D721Med (cell line): ENCODE results near the gene ARHGAP5.

ENCODE experiments used
- DNase-seq: peaks from one replicate; pipeline ENCODE4 v3.0.0; 2011; ENCODE audit warnings: low spot score; ENCODE audit not compliant: insufficient read length
- FAIRE-seq: peaks from 2 replicates; lab custom pipeline; 2011; peaks lifted over from hg19 to GRCh38; lab: Jason Lieb, UNC
- TF ChIP-seq, protein P1 (sequence below): IDR thresholded peaks from 2 replicates; pipeline ENCODE4 v1.5.1; 2012; ENCODE audit warnings: mild to moderate bottlenecking, control low read depth; ENCODE audit not compliant: insufficient read depth; ENCODE audit errors: missing control alignments

ARHGAP5 gene, protein sequence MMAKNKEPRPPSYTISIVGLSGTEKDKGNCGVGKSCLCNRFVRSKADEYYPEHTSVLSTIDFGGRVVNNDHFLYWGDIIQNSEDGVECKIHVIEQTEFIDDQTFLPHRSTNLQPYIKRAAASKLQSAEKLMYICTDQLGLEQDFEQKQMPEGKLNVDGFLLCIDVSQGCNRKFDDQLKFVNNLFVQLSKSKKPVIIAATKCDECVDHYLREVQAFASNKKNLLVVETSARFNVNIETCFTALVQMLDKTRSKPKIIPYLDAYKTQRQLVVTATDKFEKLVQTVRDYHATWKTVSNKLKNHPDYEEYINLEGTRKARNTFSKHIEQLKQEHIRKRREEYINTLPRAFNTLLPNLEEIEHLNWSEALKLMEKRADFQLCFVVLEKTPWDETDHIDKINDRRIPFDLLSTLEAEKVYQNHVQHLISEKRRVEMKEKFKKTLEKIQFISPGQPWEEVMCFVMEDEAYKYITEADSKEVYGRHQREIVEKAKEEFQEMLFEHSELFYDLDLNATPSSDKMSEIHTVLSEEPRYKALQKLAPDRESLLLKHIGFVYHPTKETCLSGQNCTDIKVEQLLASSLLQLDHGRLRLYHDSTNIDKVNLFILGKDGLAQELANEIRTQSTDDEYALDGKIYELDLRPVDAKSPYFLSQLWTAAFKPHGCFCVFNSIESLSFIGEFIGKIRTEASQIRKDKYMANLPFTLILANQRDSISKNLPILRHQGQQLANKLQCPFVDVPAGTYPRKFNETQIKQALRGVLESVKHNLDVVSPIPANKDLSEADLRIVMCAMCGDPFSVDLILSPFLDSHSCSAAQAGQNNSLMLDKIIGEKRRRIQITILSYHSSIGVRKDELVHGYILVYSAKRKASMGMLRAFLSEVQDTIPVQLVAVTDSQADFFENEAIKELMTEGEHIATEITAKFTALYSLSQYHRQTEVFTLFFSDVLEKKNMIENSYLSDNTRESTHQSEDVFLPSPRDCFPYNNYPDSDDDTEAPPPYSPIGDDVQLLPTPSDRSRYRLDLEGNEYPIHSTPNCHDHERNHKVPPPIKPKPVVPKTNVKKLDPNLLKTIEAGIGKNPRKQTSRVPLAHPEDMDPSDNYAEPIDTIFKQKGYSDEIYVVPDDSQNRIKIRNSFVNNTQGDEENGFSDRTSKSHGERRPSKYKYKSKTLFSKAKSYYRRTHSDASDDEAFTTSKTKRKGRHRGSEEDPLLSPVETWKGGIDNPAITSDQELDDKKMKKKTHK (N-terminal part only)

DNA sequence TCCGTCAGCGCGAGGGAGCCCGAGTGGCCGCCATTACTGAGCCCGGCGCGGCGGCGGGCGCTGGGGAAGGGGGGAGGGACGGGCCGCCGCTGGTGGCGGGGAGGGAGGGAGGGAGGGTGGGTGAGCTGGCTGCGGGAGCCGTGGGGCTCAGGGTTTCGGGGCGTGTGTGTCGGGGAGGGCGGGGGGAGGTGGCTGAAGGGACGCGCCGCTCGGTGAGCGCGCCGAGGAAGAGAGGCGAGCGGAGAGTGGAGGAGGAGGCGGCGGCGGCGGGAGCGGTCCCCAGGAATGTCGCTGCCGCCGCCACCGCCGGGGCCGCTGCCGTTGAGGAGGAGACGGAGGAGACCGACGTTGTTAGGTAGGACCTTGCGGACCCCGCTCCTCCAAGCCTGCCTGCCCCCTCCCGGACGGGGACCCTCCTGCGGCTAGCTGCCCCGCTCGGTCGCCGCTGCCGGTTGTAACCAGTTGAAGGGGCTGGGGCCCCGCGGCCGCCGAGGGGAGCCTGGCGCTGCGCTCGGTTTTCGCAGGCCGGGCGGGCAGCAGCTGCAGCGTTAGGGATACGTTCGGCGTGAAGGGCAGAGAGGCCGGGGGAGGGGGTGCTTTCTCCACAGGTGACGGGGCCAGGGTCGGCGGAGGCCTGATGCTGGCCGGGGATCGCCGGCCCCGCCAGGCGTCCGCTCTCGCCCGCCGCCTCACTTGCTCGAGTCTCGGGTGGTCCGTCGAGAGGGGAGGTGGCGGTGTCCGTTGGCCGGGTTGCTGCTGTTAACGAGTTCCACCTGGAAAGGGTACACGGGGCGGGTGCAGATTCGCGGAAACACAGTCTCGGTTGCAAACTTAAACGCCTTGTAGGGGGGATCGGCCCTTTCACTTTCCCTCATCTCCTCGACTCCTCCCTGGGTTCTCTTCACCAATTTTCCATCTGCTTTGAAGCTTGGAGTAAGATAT lies at the start of gene ARHGAP5:
Gene ARHGAP5, plus strand, starts transcription at position 224 of the 942 bp plus-strand sequence. CDS start 13,366 bp downstream, outside the sequence.
- no peak for DNase-seq

DNA sequence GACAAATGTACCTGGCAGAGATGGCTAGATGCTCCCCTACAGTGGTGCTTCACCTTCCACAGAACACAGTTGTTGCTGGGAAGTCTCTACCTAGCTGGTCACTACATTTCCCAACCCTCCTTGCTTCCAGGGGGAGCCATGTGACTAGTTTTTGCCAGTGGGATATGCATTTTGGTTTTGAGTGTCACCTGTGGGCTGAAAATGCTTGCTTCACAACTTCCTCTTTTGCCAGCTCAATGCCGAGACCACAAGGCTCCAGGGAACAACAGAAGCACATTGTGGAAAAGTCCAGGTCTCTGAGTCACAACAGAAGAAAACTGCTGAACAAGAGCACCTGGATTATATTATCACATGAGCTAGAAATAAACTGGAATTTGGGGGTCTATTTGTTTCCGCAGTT lies 48.5 kb upstream of the ARHGAP5 start:
- DNase-seq, result no peak
- TF ChIP-seq, protein P1, sequence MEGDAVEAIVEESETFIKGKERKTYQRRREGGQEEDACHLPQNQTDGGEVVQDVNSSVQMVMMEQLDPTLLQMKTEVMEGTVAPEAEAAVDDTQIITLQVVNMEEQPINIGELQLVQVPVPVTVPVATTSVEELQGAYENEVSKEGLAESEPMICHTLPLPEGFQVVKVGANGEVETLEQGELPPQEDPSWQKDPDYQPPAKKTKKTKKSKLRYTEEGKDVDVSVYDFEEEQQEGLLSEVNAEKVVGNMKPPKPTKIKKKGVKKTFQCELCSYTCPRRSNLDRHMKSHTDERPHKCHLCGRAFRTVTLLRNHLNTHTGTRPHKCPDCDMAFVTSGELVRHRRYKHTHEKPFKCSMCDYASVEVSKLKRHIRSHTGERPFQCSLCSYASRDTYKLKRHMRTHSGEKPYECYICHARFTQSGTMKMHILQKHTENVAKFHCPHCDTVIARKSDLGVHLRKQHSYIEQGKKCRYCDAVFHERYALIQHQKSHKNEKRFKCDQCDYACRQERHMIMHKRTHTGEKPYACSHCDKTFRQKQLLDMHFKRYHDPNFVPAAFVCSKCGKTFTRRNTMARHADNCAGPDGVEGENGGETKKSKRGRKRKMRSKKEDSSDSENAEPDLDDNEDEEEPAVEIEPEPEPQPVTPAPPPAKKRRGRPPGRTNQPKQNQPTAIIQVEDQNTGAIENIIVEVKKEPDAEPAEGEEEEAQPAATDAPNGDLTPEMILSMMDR, result no peak
- no peak for FAIRE-seq

More for the DNA sequence above, at the start of gene ARHGAP5:
- no peak for FAIRE-seq
- TF ChIP-seq, protein P1, result no peak

DNA sequence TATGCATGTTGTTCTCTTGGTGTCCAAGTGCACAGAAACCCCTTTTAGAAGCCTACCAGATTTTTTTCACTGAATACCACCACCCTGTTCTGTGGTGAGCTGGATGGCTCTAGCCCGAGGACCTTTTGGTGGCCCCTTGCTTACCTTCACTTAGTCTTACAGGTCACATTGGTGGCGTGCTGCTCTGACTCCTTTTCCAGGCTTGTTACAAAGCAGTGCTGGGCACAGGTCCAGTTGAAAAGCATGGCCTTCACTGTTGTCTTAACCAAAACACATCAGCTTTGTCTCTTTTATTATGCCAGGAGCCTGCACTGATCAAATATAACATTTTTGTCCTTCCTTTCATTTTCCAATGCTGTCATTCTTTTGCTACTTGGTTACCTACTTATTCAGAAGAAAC lies 43.6 kb upstream of the ARHGAP5 start:
- FAIRE-seq (no peak), DNase-seq (no peak)
- TF ChIP-seq, protein P1, result no peak

DNA sequence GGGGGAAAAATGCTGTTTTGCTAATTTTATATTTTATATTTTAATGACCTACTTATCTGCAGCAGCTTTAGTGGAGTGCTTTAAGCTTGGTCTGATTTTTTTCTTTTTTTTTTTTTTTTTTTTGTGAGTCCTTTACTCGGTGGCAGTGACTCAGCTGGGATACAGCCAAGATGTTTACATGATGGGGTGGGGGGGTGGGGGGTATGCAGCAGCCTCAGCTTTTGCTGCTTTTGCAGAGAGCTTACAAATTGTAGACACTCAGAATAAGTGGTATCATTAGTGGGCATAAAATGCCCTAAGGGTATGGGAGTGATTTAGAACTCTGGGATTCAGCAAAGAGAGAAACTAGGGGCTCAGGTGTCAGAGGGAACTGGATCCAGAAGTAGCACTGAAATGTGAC lies 38.2 kb upstream of the ARHGAP5 start:
- no peak for DNase-seq
- no peak for FAIRE-seq
- TF ChIP-seq, protein P1, result no peak

DNA sequence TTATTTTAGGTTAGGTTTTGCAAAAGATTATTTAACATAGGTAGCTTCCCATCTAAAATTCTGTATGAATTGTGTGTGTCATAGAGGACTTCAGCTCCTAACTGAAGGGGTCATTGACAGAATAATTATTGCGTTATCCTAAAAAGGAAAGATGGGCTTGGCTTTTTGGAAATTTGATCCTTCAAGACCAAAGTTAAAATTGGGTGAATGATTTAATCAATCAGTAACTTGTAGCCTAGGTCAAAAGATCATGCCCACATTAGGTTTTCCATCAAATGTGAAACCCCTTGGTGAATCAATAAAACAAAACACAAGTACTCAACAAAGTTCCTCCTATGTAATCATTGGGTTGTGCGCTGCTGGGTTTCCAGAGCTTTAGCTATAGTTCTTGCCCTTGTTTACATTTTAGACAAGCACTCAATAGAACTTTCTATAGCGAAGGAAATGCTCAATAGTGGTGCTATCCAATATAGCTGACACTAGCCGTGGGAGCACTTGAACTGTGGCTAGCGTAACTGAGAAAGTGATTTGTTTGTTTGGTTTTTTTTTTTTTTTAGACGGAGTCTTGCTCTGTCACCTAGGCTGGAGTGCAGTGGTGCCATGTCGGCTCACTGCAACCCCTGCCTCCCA lies 37.6 kb upstream of the ARHGAP5 start:
- TF ChIP-seq, protein P1, result no peak
- no peak for DNase-seq
- FAIRE-seq, result no peak
